ENCODE data around the gene RHBDD3. TPM values are rescaled to one million over a fixed set of nuclear protein-coding genes. Genes with fewer than 3 reads are reported as not detected.

RHBDD3 gene
- total and polyA plus RNA-seq, 4 donors = 21.0 to 60.7 (median 40.8) TPM

GRCh38 chr22:29260601-29261315, 7.0 kb downstream of the RHBDD3 start:
- Histone ChIP-seq H3K4me1 (ENCODE audit: control insufficient read depth, insufficient read depth, low read length) (peaks cover under 1% of the 10 kb centered on the region), H3K36me3 (ENCODE audit: control insufficient read depth, insufficient read depth, low read length) (peaks cover 76% of the 10 kb centered on the region), H3K27ac (ENCODE audit: low read depth, low read length) (no peak overlapping the region), H3K4me3 (ENCODE audit: low read depth, low read length) (no peak overlapping the region), H3K27me3 (ENCODE audit: control insufficient read depth, insufficient read depth, low read length) (no peaks in the 10 kb centered on the region), H3K9me3 (ENCODE audit: control insufficient read depth, insufficient read depth, low read length) (no peaks in the 10 kb centered on the region)
- WGBS (ENCODE audit: insufficient coverage) = 92% methylated on average over 17 of the region's 17 CpGs
- DNase-seq (ENCODE audit: low read depth in 4 of 6, low spot score in 6 of 6) = no peak

- H3K9me3 ChIP-seq (ENCODE audit: control insufficient read depth, insufficient read depth, low read length) = no peaks in the 10 kb centered on the region
- no peak for DNase-seq (ENCODE audit: low read depth in 4 of 6, low spot score in 6 of 6)
- peaks cover 76% of the 10 kb centered on the region for H3K36me3 ChIP-seq (ENCODE audit: control insufficient read depth, insufficient read depth, low read length)
- no peak overlapping the region for H3K27ac ChIP-seq (ENCODE audit: low read depth, low read length)
- H3K4me1 ChIP-seq (ENCODE audit: control insufficient read depth, insufficient read depth, low read length) = no peaks in the 10 kb centered on the region
- H3K4me3 ChIP-seq (ENCODE audit: low read depth, low read length) = no peak overlapping the region
- no peaks in the 10 kb centered on the region for H3K27me3 ChIP-seq (ENCODE audit: control insufficient read depth, insufficient read depth, low read length)
- 93% methylated on average over 7 of the region's 13 CpGs for WGBS (ENCODE audit: insufficient coverage)
These were observed 7.7 kb downstream of the RHBDD3 start for GRCh38 chr22:29260031-29260560.

GRCh38 chr22:29259253-29259899, 8.4 kb downstream of the RHBDD3 start:
- Histone ChIP-seq H3K27me3 (ENCODE audit: control insufficient read depth, insufficient read depth, low read length) (no peaks in the 10 kb centered on the region), H3K27ac (ENCODE audit: low read depth, low read length) (no peak overlapping the region), H3K36me3 (ENCODE audit: control insufficient read depth, insufficient read depth, low read length) (peaks cover 74% of the 10 kb centered on the region), H3K4me3 (ENCODE audit: low read depth, low read length) (no peak overlapping the region), H3K4me1 (ENCODE audit: control insufficient read depth, insufficient read depth, low read length) (no peaks in the 10 kb centered on the region), H3K9me3 (ENCODE audit: control insufficient read depth, insufficient read depth, low read length) (no peaks in the 10 kb centered on the region)
- WGBS (ENCODE audit: insufficient coverage) = 69% methylated on average over 10 of the region's 11 CpGs
- no peak for DNase-seq (ENCODE audit: low read depth in 4 of 6, low spot score in 6 of 6)

GRCh38 chr22:29258407-29259252, 9.2 kb downstream of the RHBDD3 start:
- DNase-seq (ENCODE audit: low read depth in 4 of 6, low spot score in 6 of 6) = no peak
- H3K4me1 ChIP-seq (ENCODE audit: control insufficient read depth, insufficient read depth, low read length) = no peaks in the 10 kb centered on the region
- no peaks in the 10 kb centered on the region for H3K9me3 ChIP-seq (ENCODE audit: control insufficient read depth, insufficient read depth, low read length)
- no peak overlapping the region for H3K4me3 ChIP-seq (ENCODE audit: low read depth, low read length)
- H3K36me3 ChIP-seq (ENCODE audit: control insufficient read depth, insufficient read depth, low read length) = peaks cover 75% of the 10 kb centered on the region
- WGBS (ENCODE audit: insufficient coverage) = 88% methylated on average over 11 of the region's 17 CpGs
- no peaks in the 10 kb centered on the region for H3K27me3 ChIP-seq (ENCODE audit: control insufficient read depth, insufficient read depth, low read length)
- no peak overlapping the region for H3K27ac ChIP-seq (ENCODE audit: low read depth, low read length)

- 95% methylated on average over 7 of the region's 8 CpGs for WGBS (ENCODE audit: insufficient coverage)
- H3K4me3 ChIP-seq (ENCODE audit: low read depth, low read length) = no peak overlapping the region
- H3K27me3 ChIP-seq (ENCODE audit: control insufficient read depth, insufficient read depth, low read length) = no peaks in the 10 kb centered on the region
- H3K36me3 ChIP-seq (ENCODE audit: control insufficient read depth, insufficient read depth, low read length) = peaks cover 69% of the 10 kb centered on the region
- no peaks in the 10 kb centered on the region for H3K9me3 ChIP-seq (ENCODE audit: control insufficient read depth, insufficient read depth, low read length)
- no peaks in the 10 kb centered on the region for H3K4me1 ChIP-seq (ENCODE audit: control insufficient read depth, insufficient read depth, low read length)
- no peak for DNase-seq (ENCODE audit: low read depth in 4 of 6, low spot score in 6 of 6)
- H3K27ac ChIP-seq (ENCODE audit: low read depth, low read length) = no peak overlapping the region
These were observed 10.0 kb downstream of the RHBDD3 start for GRCh38 chr22:29257751-29258181.

GRCh38 chr22:29256606-29257325, 11.0 kb downstream of the RHBDD3 start:
- H3K4me1 ChIP-seq (ENCODE audit: control insufficient read depth, insufficient read depth, low read length) = no peaks in the 10 kb centered on the region
- 100% methylated on average over 2 of the region's 8 CpGs for WGBS (ENCODE audit: insufficient coverage)
- H3K4me3 ChIP-seq (ENCODE audit: low read depth, low read length) = no peak overlapping the region
- no peak for DNase-seq (ENCODE audit: low read depth in 4 of 6, low spot score in 6 of 6)
- no peak overlapping the region for H3K27ac ChIP-seq (ENCODE audit: low read depth, low read length)
- no peaks in the 10 kb centered on the region for H3K27me3 ChIP-seq (ENCODE audit: control insufficient read depth, insufficient read depth, low read length)
- H3K36me3 ChIP-seq (ENCODE audit: control insufficient read depth, insufficient read depth, low read length) = peaks cover 66% of the 10 kb centered on the region
- no peaks in the 10 kb centered on the region for H3K9me3 ChIP-seq (ENCODE audit: control insufficient read depth, insufficient read depth, low read length)

- 88% methylated on average over 9 of the region's 11 CpGs for WGBS (ENCODE audit: insufficient coverage)
- Histone ChIP-seq H3K9me3 (ENCODE audit: control insufficient read depth, insufficient read depth, low read length) (no peaks in the 10 kb centered on the region), H3K27ac (ENCODE audit: low read depth, low read length) (no peak overlapping the region), H3K4me3 (ENCODE audit: low read depth, low read length) (no peak overlapping the region), H3K36me3 (ENCODE audit: control insufficient read depth, insufficient read depth, low read length) (peaks cover 53% of the 10 kb centered on the region), H3K4me1 (ENCODE audit: control insufficient read depth, insufficient read depth, low read length) (no peaks in the 10 kb centered on the region), H3K27me3 (ENCODE audit: control insufficient read depth, insufficient read depth, low read length) (no peaks in the 10 kb centered on the region)
- DNase-seq (ENCODE audit: low read depth in 4 of 6, low spot score in 6 of 6) = no peak
These were observed 12.6 kb downstream of the RHBDD3 start for GRCh38 chr22:29255064-29255621.

- no peaks in the 10 kb centered on the region for H3K4me1 ChIP-seq (ENCODE audit: control insufficient read depth, insufficient read depth, low read length)
- no peak for DNase-seq (ENCODE audit: low read depth in 4 of 6, low spot score in 6 of 6)
- 62% methylated on average over 2 of the region's 4 CpGs for WGBS (ENCODE audit: insufficient coverage)
- H3K27ac ChIP-seq (ENCODE audit: low read depth, low read length) = no peak overlapping the region
- H3K9me3 ChIP-seq (ENCODE audit: control insufficient read depth, insufficient read depth, low read length) = no peaks in the 10 kb centered on the region
- H3K36me3 ChIP-seq (ENCODE audit: control insufficient read depth, insufficient read depth, low read length) = peaks cover 45% of the 10 kb centered on the region
- H3K27me3 ChIP-seq (ENCODE audit: control insufficient read depth, insufficient read depth, low read length) = no peaks in the 10 kb centered on the region
- H3K4me3 ChIP-seq (ENCODE audit: low read depth, low read length) = no peak overlapping the region
These were observed 13.5 kb downstream of the RHBDD3 start for GRCh38 chr22:29254286-29254660.

All from spinal cord (tissue), 10 donors.